Activated CD4-positive, alpha-beta T cell treated with anti-CD3 and anti-CD28 coated beads for 24 hours (primary cell): Measurements from ENCODE around the gene SHKBP1.

Experiments
- DNase-seq, 2 donors: peaks; one replicate each; pipeline ENCODE4 v3.0.0-alpha.2; 2020; ENCODE audit warnings: low read depth in 2 of 2

Gene SHKBP1

GRCh38 chr19:40638327-40638726 is 61.7 kb downstream of the SHKBP1 start:
- DNase-seq, result no peak

DNA sequence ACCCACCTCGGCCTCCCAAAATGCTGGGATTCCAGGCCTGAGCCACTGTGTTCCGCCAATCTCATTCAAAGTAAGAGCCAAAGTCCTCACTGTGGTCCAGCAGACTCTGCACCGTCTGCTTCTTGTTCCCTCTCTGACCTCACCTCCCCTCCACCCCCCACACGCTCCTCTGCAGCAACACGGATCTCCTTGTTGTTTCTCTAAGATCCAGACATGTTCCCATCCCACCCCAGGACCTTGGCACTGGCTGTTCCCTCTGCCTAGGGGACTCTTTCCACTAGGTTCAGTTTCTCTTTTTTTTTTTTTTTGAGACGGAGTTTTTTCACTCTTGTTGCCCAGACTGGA is 62.9 kb downstream of the SHKBP1 start:
- DNase-seq, result no peak

DNA sequence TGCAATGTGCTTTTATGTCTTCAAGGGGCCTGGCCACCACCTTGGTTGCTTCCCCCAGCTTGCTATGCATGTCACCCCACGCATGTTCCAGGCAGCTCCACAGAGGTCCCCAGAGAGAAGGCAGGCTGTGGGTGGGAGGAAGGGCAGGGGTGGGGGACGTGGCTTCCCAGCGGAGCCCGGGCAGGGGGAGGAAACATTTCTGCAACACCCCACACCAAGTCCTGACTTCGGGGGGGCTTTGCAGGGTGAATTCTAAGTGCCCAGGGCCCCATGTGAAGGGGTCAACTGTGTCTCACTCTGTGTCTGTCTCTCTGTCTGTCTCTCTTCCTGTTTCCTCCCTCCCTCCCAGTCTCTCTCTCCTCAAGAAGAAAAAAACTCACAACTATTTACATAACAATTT is 64.1 kb downstream of the SHKBP1 start:
- DNase-seq, result no peak
